HG03039 (cell line): ENCODE data around the gene UBE3D.
"Not testable (repeated sequence)": the region's sequence is repeated elsewhere in the genome, so short reads cannot be mapped to it uniquely, and the experiment has no call there.

Source experiments
- ATAC-seq: cut with Tn5 transposase; IDR thresholded peaks from one replicate; pipeline ENCODE4 v1.9.1; 2021; ENCODE audit warnings: mild to moderate bottlenecking, moderate library complexity; ENCODE audit not compliant: unreplicated experiment

Gene UBE3D

DNA sequence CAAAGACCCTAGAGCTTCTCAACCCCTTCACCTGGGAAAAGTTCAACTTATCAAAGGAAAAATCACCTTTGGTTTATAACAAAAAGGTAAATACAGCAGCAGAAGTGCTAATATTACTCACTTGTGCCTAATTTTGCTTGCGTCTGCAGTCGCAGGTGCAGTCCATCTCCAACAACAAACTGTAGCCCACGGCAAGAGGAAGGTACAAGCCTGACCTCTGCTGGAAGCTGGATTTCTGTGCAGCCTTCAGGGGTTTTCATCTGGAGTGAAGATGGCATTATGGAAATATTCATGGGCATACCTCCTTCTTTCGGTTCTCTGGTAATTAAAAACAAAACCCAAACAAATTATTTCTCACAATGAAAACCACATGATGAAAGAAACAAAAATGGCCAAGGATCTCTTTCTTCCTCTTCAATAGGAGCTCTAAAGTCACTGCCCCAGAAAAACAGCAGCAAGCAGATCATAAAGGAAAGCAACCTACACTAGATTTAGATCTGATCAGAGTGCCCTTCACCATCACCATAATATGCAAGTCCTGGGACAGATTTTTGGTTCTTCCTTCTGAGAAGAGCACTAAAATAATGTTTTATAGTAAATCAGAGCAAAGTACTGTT lies 7.8 kb downstream of the UBE3D start:
- ATAC-seq = peak; percentile 77

DNA sequence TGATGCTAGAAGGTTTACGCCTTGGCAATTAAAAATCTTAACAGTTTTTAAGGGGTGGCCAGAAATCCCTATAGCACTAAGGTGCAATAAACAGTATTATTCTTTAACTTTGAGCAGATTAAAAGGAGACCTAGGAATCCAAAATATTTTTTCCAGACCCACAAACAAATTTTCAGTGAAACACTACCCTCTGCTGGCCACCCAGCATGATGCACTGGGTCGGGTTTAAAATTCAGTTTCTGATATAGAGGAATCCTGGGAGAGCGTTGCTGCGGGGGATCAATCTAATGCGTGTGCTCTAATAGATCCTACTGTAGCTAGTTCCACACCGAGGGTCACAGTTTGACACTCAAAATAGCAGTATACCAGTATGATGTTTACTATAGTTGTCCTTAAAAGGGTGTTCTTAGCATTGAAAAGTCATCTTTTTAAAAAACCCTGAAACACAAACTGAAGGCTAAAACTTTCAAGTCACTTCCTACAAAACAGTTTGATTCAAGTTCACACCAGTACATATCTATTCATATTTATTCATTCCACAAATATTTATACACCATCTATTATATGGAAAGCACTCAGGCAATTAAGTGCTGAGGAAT lies 10.2 kb downstream of the UBE3D start:
- ATAC-seq = peak; percentile 51

DNA sequence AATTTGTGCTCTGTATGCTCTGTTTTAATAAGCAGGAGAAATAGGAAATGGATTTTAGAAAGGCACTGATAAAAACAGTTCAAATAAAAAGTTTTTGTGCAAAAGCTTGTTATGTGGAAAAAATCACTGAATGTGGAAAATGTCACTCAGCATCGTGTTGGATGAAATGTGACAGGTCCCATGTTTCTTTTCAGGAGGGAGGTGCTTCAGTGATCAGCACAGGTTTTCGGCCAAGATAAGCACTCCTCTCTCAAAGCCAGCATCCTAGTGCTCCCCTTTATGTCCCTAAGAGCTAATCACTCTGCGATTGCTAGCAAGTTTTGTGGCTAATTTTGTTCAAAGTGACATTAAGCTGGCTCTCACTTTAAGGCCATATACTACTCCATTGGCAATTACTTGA lies 12.0 kb downstream of the UBE3D start:
- no peak for ATAC-seq

DNA sequence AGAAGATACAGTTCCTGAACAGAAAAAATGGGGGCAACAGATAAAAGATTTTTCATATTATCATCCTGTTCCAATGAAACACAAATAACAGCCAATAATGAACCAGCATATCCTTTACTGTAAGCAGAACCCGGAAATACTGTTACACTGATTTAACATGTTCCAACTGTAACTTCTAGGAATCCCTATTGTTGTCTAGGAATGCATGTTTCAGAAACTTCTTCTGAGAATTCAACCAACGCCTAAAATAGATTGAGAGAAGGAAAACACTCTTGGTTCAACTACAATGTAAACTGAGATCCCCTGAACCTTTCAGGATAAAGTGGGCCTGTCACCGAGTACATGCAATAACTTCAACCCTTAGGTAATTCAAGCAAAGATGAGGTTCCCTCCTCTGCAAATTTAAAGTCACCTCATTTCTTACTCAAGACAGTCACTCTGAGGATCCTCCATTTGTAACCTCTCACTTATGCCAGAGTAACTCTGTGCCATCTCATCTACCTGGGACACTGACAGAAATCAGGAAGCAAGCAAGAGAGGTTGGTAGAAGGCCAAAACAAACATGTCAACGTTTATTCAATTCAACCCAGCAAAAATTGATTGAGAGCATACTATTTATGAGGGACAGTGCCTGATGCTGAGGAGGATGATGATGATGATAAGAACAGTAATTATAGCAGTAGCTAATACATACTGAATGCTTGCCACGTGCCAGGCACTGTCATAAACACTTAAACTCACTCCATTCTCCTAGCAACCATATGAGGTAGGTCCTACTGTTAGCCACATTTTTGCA lies 14.1 kb downstream of the UBE3D start:
- ATAC-seq = no peak

GRCh38 chr6:83047065-83047754 lies 18.4 kb downstream of the UBE3D start:
- ATAC-seq = no peak

- no peak for ATAC-seq
Measured at GRCh38 chr6:83044091-83044768, 21.4 kb downstream of the UBE3D start.

DNA sequence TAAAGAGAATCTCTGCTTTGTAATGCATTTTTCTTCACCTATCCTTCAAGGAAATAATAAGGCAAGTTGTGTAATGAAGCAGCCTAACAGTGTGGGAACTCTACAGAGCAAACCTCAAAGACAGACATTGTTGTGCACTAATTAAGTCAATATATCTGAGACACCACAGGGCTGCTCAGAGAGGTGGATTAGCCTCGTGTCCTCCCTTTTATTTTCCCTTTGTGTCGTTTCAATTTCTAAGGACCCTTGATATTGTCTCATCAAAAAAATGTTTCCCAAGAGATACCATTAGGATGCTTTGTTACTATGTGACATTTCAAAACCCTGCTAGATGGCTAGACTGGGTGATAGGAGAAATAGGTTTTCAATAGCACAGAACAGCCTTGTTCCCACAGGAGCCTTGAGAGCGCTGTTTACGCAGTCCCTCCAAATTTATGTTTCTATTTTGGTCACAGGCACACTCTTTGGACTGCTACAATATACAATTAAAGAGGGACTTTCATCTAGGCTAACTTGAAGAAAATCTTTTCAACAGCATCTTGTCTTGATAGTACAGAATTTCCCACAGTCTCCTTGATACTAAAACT lies 23.1 kb downstream of the UBE3D start:
- no peak for ATAC-seq

DNA sequence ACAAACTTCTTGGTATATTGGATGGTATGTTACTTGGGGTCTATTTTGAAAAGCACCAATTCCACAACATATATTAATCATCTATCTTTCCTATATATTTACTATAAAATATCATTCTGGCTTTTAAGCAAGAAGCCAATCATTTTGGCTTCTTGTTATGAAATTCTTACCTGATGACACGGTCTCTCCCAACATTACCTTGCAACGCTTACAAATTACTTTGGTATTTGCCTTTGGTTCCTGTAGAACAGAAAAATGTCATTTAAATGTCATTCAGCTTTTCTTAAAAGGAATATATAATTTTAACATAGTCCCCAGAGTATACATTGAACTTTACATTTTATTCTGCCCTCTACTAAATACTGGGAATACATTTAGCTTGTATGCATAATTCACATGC lies 27.4 kb downstream of the UBE3D start:
- no peak for ATAC-seq

- no peak for ATAC-seq
Measured at GRCh38 chr6:83031689-83032088, 34.0 kb downstream of the UBE3D start.

DNA sequence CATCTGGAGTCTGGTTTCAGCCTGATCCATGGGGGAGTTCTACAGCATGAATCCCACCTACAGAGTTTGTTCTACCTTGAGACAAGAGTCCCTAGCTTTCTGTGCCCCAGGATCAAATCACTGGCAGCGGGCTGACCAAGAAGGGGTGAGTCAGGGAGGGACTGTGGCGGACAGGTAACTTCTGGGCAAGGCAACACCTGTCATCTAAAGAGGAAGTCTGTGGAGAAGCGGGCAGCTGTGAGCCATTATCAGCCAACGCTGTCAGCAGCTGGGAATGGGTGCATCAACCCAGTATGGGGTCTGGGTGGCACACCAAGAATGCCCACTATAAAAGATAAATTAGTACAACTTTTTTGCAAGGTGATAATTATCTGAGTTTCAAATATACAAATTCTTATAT lies 45.9 kb downstream of the UBE3D start:
- no peak for ATAC-seq

- not testable (repeated sequence) for ATAC-seq
Measured at GRCh38 chr6:83011131-83011530, 54.5 kb downstream of the UBE3D start.

GRCh38 chr6:83008626-83009025 lies 57.0 kb downstream of the UBE3D start:
- no peak for ATAC-seq

GRCh38 chr6:83006270-83006905 lies 59.3 kb downstream of the UBE3D start:
- no peak for ATAC-seq

DNA sequence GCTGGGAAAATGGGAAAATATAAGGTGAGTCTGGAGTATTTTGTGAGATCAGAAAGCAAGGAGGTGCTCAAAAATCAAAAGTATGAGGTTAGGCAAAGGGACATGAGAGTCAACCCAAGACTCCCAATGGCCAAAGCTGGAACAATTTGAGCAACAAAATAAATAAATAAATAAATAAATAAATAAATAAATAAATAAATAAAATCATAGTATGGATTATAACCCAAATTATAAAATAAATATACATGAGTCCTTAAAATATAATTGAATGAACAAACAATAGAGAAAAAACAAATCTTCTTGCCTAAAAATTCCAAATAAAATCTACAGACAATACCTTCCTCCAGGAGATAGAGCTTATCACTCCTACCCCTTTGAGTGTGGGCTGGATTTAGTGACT lies 69.5 kb downstream of the UBE3D start:
- no peak for ATAC-seq

- ATAC-seq = no peak
Measured at GRCh38 chr6:82995066-82995465, 70.6 kb downstream of the UBE3D start.

GRCh38 chr6:82989736-82990290 lies 75.8 kb downstream of the UBE3D start:
- no peak for ATAC-seq

DNA sequence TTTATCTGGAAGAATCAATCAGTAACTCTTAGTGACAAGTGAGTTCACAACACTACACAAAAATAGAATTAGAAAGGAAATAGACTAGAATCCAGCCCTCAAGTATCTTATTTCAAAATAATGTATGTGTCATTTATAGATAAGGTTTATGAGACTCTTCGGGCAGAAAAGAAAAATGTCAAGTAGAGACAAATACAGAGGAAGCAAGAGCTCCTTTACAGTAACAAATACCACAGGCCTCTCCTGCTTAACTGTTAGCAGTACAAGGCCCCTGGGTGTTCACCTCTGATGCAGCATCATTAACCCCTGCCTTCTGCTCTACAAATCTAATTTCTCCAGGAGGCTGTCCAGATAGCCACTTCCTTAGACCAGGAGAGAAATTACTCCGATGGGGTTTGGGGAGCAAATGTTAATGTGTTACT lies 76.7 kb downstream of the UBE3D start:
- no peak for ATAC-seq

DNA sequence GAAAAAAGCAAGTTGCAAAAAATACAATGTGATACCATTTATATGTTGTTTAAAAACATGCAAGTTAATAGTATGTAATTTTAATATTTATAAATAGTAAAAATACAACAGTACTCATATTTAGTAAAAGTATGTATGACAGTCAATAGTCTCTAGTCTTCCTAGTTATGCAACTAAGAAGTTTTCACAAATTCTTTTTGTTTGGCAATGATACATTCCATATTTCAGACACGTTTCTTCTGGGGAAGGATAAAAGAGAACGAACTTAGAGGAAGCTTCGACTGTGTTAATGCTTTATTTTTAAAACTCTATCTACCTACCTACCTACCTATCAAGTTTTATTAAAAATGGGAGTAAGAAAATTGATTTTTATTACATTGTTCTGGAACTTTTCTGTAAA lies 77.7 kb downstream of the UBE3D start:
- no peak for ATAC-seq

- no peak for ATAC-seq
Measured at GRCh38 chr6:82987416-82987815, 78.2 kb downstream of the UBE3D start.

DNA sequence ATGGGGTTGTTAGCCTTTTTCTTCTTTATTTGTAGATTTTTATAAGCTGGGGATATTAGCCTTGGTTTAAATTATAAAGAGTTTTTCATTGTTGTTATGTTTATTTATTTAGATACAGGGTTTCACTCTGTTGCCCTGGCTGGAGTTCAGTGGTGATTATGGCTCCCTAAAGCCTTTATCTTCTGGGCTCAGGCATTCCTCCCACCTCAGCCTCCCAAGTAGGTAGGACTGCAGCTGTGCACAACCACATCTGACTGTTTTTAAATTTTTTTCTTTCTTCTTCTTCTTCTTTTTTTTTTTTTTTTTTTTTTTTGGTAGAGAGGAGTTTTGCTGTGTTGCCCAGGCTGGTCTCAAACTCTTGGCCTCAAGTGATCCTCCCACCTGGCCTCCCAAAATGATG lies 80.9 kb downstream of the UBE3D start:
- no peak for ATAC-seq
